Pulmonary artery endothelial cell (primary cell): Measurements from ENCODE around the gene DNAJC6. TPM values are rescaled to one million over a fixed set of nuclear protein-coding genes. Genes with fewer than 3 reads are reported as not detected.
A peak's percentile ranks its signal among the peaks of the same experiment; 100 is the strongest.
"Not testable (repeated sequence)": the region's sequence is repeated elsewhere in the genome, so short reads cannot be mapped to it uniquely, and the experiment has no call there.

Source experiments
- DNase-seq: peaks from one replicate; pipeline ENCODE4 v3.0.0-alpha.2; 2011; ENCODE audit warnings: low read depth, low spot score
- total RNA-seq: library from RNA; depleted of rRNA; stranded (reverse); fragments of >200 nt; gene quantifications from 2 replicates; pipeline ENCODE4 v1.2.3, GENCODE V29; 2014

Gene DNAJC6
- total RNA-seq, 1 donor from 2014 or later = 2.5 TPM

GRCh38 chr1:65355031-65355712, 45.8 kb downstream of the DNAJC6 start:
- no peak for DNase-seq

- DNase-seq = no peak
Observed at GRCh38 chr1:65357291-65357960, 48.1 kb downstream of the DNAJC6 start.

GRCh38 chr1:65359888-65360287, 50.5 kb downstream of the DNAJC6 start:
- no peak for DNase-seq

GRCh38 chr1:65360648-65361047, 51.3 kb downstream of the DNAJC6 start:
- no peak for DNase-seq

GRCh38 chr1:65362545-65362944, 53.2 kb downstream of the DNAJC6 start:
- DNase-seq = no peak

DNA sequence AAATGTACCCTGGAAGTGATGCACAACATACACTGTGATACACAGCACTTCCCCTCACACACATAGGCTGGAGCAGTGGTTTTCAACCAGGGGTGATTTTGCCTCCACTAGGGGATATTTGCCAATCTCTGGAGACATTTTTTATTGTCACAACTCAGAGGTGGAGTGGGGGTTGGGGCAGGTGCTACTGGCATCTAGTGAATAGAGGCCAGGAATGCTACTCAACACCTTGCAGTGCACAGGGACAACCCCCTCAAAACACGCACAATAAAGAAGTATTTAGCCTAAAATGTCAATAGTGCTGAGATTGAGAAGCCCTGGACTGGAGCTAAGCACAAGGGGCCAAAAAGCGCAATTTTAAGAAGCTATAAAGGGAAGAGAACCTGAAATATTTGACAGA, 54.1 kb downstream of the DNAJC6 start:
- no peak for DNase-seq

DNA sequence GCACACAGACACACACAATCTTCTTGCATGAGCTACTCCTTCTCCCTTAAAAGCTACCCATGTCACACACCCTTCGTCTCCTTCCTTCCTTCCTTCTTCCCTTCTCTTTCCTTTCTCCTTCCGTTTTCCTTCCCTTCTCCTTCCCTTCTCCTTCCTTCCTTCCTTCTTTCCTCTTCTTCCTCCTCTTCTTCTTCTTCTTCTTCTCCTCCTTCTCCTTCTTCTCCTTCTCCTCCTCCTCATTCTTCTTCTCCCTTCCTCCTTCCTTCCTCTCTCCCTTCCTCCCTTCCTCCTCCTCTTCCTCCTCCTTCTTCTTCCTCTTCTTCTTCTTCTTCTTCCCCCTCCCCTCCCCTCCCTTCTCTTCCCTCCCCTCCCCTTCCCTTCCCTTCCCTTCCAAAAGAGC, 59.1 kb downstream of the DNAJC6 start:
- no peak for DNase-seq

GRCh38 chr1:65371544-65371943, 62.2 kb downstream of the DNAJC6 start:
- no peak for DNase-seq

- DNase-seq = no peak
Observed at GRCh38 chr1:65372557-65372956, 63.2 kb downstream of the DNAJC6 start.

DNA sequence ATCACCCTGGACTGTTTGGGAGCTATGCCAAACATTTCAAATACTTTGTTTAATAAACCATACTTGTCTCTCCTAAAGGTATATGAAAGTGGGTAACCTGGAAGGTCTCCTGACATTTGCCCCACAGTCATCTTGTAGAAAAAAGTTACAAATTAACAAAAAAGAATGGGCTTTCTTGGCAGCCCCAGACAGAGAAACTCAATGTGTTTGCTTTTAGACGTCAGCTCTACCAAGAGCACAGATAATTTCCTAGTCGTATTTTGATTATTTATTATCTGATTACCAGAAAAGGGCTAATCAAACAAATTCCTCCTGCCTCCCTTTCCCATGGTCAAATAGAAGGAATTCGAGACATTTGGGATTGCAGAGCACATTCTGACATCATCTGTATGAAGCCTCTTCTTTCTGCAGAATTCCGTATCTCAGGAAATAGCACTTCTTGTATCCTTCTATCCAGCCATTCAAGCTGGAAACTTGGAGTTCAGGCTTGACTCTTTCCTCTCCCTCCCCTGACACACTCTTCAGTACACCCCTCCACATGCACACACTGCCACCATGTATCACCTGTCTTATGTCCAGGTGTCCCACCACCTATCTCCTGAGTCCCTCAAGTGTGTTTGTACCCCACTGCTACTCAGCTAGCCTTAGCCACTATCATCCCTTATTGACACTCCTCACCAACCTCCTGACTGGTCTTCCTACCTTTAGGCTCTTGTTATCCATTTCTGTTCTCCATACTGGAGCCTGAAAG, 68.3 kb downstream of the DNAJC6 start:
- no peak for DNase-seq

DNA sequence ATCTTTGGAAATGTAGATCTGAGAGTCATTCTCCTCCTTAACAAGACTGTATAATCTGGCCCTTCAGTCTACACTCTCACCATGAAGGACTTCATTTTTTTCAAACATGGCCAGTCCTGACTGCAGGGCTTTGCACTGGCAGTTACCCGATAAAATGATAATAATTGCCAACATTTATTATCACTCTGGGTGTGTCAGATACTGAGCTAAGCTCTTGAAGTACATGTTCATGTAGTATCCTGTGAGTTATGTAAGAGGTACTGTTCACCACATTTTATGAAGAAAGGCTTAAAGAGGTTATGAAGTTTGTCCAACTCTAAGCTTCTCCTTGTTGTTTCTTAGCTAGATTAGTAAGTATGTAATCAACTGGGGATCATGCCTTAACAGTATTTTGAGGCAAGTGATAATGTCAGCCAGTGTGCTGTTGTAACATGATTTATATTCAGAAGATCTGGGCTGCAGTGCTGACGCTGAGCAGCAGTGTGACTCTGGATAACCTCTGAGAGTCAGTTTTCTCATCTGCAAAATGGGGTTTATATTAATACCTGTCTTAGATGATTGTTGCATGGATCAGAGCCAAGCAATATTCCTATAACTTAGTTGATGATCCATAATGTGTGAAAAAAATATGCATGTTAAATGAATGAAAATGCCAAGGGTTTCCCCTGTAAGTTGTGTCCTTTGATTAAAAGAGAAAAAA, 69.1 kb downstream of the DNAJC6 start:
- no peak for DNase-seq

GRCh38 chr1:65384426-65384825, 75.1 kb downstream of the DNAJC6 start:
- not testable (repeated sequence) for DNase-seq

- DNase-seq = no peak
Observed at GRCh38 chr1:65386439-65386838, 77.1 kb downstream of the DNAJC6 start.

GRCh38 chr1:65387821-65388220, 78.5 kb downstream of the DNAJC6 start:
- DNase-seq = no peak

DNA sequence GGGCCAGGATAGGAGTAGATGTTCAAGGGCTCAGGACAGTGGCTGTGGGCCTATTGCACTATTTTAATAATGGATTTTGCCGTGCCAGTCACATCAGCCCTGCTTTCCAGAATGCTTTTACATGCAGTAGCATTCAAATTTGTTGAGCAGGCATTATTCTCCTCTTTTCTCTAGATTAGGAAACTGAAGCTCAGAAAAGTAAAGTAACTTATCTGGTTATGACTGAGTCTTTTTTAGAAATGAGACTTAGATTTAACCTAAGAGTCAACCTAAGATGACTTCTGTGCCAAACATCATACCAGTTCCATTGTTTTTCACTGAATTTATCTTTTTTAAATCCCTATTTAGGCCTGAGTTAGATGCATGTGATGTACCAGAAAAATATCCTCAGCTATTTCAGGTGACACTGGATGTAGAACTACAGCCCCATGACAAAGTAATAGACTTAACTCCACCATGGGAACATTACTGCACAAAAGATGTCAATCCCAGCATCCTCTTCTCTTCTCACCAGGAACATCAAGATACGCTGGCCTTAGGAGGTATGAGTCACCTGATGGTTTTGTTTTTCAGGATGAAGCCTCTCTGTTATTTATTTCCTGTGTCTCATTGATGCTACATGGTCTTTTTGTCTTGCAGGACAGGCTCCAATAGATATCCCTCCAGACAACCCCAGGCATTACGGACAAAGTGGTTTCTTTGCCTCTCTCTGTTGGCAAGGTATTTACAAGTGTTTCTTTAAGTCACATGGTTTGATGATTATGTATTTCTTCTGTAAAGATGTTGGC, 79.8 kb downstream of the DNAJC6 start:
- no peak for DNase-seq

GRCh38 chr1:65392497-65392896, 83.2 kb downstream of the DNAJC6 start:
- no peak for DNase-seq

DNA sequence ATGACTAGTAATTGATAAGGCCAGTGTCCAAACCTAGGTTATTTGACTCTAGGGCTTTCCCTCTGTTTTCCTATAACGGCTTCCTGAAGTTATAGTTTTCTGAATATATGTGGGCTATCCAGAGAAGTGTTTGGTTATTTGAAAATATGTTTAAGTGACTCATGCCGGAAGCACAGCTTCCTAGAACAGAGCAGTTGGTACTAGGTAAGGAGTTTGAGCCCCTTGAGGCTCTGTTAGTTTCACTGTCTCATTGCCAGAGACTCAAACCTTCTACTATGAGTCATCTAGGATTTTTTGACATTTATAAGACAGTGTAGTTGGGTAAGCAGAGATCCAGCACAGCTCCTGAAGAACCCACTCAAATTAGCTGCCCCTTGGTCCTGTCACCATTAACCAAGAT, 84.0 kb downstream of the DNAJC6 start:
- DNase-seq = peak; percentile 24

GRCh38 chr1:65393928-65394327, 84.6 kb downstream of the DNAJC6 start:
- DNase-seq = no peak

- no peak for DNase-seq
Observed at GRCh38 chr1:65395887-65396612, 86.7 kb downstream of the DNAJC6 start.

DNA sequence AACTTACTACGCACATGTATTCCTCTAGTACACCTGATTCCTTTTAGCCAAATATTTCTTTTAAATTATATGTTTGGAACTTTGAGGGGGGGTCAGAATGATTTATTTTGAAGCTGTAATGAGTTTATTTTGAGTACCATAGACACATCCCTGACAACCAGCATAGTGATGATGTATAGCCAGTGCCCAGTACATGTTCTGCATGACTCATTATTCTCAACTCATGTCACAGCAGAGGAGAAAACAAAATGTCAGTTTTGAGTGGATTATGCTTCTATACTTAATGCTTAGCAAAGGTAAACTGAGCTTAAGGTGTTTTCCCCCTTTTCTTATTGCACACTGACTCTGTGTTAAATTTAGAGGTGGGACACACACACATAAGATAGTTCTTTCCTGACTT, 88.7 kb downstream of the DNAJC6 start:
- no peak for DNase-seq
